Ammon's horn (tissue), 1 donor: ENCODE measurements around the gene NUP50.

Experiments used
- DNase-seq: peaks from one replicate; pipeline ENCODE4 v3.0.0-alpha.2; 2016; ENCODE audit warnings: low spot score

The NUP50 gene

DNA sequence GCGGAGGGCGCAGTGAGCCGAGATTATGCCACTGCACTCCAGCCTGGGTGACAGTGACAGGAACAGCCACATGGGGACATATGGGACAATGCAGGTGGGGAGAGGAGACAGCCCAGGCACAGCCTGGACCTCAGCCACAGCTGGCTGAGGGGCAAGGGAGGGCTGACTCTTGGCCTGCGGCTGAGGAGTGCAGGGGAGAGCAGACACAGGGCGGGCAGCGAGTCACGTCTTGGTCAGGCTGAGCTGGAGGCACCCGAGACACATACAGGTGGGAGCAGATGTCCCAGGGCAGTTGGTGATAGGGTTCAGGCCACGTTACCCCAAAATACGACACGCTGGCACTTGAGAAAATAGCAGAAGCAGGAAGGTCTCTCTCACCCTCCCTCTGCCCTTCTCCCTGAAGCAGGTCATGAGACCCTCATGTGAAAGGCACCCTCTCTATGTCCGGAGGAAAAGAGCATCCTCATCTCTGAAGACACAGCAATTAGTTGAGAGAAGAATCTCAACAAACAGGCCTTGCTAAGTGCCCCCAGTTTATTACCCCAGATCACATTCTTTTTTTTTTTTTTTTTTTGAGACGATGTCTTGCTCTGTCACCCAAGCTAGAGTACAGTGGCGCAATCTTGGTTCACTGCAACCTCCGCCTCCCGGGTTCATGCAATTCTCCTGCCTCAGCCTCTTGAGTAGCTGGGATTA, 66.4 kb downstream of the NUP50 start:
- no peak for DNase-seq

GRCh38 chr22:45231293-45231692, 67.6 kb downstream of the NUP50 start:
- DNase-seq, result no peak

DNA sequence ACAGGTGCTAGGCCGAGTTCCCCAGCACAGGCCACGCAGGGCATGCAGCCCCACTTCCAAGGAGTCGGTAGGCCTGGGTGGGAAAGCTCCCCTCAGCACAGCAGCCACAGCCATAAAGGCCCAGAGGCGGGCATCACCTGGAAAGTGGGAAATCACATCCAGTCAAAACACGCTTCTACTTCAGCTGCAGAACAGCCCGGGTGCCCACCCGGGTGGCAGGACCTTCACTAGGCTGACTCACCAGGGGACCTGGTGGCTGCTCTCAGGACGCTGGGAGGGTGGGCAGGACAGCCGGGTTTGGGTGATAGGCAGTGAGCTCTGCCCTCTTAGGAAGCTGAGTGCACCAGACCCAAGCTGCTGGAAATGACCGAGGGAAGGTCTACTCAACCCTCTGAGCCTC, 69.7 kb downstream of the NUP50 start:
- no peak for DNase-seq

- no peak for DNase-seq
Observed at GRCh38 chr22:45233827-45234226, 70.1 kb downstream of the NUP50 start.

- DNase-seq, result no peak
Observed at GRCh38 chr22:45235101-45235777, 71.5 kb downstream of the NUP50 start.

DNA sequence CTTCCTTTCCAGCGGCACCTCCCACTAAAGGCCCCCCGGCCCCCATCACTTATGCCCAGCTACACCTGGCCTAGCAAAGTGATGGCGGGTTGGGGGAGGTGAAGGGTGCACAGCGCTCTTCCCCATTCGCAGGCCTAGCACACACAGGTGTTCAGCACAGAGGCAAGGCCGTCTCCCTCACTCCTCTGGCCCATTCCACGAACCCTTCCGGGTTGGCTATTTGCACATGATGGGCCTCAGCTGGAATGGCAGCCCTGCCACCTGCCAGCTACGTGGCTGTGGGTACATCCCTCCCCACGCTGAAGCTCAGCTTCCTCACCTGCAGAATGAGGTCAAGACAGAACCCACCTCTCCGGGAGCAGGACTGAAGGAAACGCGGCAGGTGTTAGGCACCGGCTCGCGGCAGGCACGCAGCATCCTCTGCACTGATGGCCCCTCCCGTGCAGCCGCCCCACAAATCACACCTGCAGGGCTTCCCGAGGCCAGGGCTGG, 72.2 kb downstream of the NUP50 start:
- no peak for DNase-seq

GRCh38 chr22:45237065-45237990, 73.6 kb downstream of the NUP50 start:
- no peak for DNase-seq
